Colonic mucosa (tissue), 4 donors: ENCODE results near the gene THG1L. TPM values are rescaled to one million over a fixed set of nuclear protein-coding genes. Genes with fewer than 3 reads are reported as not detected.
"Not testable (repeated sequence)": the region's sequence is repeated elsewhere in the genome, so short reads cannot be mapped to it uniquely, and the experiment has no call there.

Experiments used
- DNase-seq: peaks from one replicate; pipeline ENCODE4 v3.0.0-alpha.2; 2020
- H3K27ac ChIP-seq: fragments of 200-600 bp; one replicate; pipeline ENCODE4 v1.8.0; 2021
- H3K27me3 ChIP-seq: fragments of 200-600 bp; one replicate; pipeline ENCODE4 v1.8.0; 2021
- H3K36me3 ChIP-seq: fragments of 200-600 bp; one replicate; pipeline ENCODE4 v1.8.0; 2021
- H3K4me1 ChIP-seq: fragments of 200-600 bp; one replicate; pipeline ENCODE4 v1.8.0; 2021; ENCODE audit warnings: mild to moderate bottlenecking
- H3K4me3 ChIP-seq: fragments of 200-600 bp; one replicate; pipeline ENCODE4 v1.8.0; 2021
- H3K9ac ChIP-seq, 2 donors: one replicate each; pipeline ENCODE4 v1.7.0; 2013; ENCODE audit warnings: control low read depth in 2 of 2, low read depth in 2 of 2, low read length in 2 of 2
- H3K9me3 ChIP-seq: fragments of 200-600 bp; one replicate; pipeline ENCODE4 v1.8.0; 2021
- CTCF ChIP-seq: fragments of 200-600 bp; IDR thresholded peaks from one replicate; pipeline ENCODE4 v1.8.0; 2022; ENCODE audit warnings: antibody characterized with exemption, mild to moderate bottlenecking
- intact Hi-C: fragments of 100-400 bp; cut with DNase I; formaldehyde crosslinking; loops from one replicate; pipeline ENCODE4 v1.14.1; 2022
- total RNA-seq, 2 donors: library from RNA; stranded (reverse); fragmentation: NEBNext Ultra II Directional in 1 of 2; extraction: Animal tissue kit (Norgen Biotek cat#: 25700) in 1 of 2; gene quantifications; one replicate each; pipeline ENCODE4 v1.2.1, GENCODE V29; 2021
- donor health status: healthy.
- donor health status: DM: no; HTN: no; CAD: no.
- donor health status: DM: no; HTN: no; CAD: no.

THG1L gene
- total RNA-seq, 2 donors from 2014 or later: 15.9 to 23.2 TPM

GRCh38 chr5:157690690-157691433 is 40.4 kb upstream of the THG1L start:
- Histone ChIP-seq H3K27ac (no peak overlapping the region), H3K4me1 (no peaks in the 10 kb centered on the region), H3K9ac (no peak overlapping the region), H3K9me3 (no peaks in the 10 kb centered on the region), H3K36me3 (no peaks in the 10 kb centered on the region), H3K27me3 (no peaks in the 10 kb centered on the region), H3K4me3 (no peak overlapping the region)
- DNase-seq: no peak
- intact Hi-C loops: no loop called here
- no peak for TF ChIP-seq CTCF

- H3K4me3 ChIP-seq, H3K27me3 ChIP-seq, H3K27ac ChIP-seq, intact Hi-C loops, H3K4me1 ChIP-seq, H3K9me3 ChIP-seq, H3K36me3 ChIP-seq, H3K9ac ChIP-seq, DNase-seq: not testable (repeated sequence)
Observed at GRCh38 chr5:157693816-157694215, 37.4 kb upstream of the THG1L start.

- H3K4me1 ChIP-seq, H3K27me3 ChIP-seq, DNase-seq, H3K4me3 ChIP-seq, H3K9ac ChIP-seq, intact Hi-C loops, H3K36me3 ChIP-seq, H3K27ac ChIP-seq, H3K9me3 ChIP-seq: not testable (repeated sequence)
Observed at GRCh38 chr5:157696154-157696553, 35.1 kb upstream of the THG1L start.

- H3K27ac ChIP-seq, H3K36me3 ChIP-seq, H3K4me1 ChIP-seq, H3K4me3 ChIP-seq, H3K27me3 ChIP-seq, H3K9me3 ChIP-seq, DNase-seq, H3K9ac ChIP-seq, intact Hi-C loops: not testable (repeated sequence)
Observed at GRCh38 chr5:157698674-157699073, 32.5 kb upstream of the THG1L start.

GRCh38 chr5:157703736-157704135 is 27.5 kb upstream of the THG1L start:
- no peak overlapping the region for H3K27ac ChIP-seq
- TF ChIP-seq CTCF: no peak
- H3K27me3 ChIP-seq: no peaks in the 10 kb centered on the region
- no peaks in the 10 kb centered on the region for H3K4me1 ChIP-seq
- intact Hi-C loops: no loop called here
- H3K9ac ChIP-seq: no peak overlapping the region
- H3K9me3 ChIP-seq: no peaks in the 10 kb centered on the region
- H3K4me3 ChIP-seq: no peak overlapping the region
- no peaks in the 10 kb centered on the region for H3K36me3 ChIP-seq
- no peak for DNase-seq

GRCh38 chr5:157708866-157709265 is 22.4 kb upstream of the THG1L start:
- no peak overlapping the region for H3K9ac ChIP-seq
- no peaks in the 10 kb centered on the region for H3K9me3 ChIP-seq
- no peaks in the 10 kb centered on the region for H3K27me3 ChIP-seq
- H3K4me3 ChIP-seq: no peak overlapping the region
- no peak for TF ChIP-seq CTCF
- no peak for DNase-seq
- intact Hi-C loops: no loop called here
- no peaks in the 10 kb centered on the region for H3K4me1 ChIP-seq
- no peak overlapping the region for H3K27ac ChIP-seq
- no peaks in the 10 kb centered on the region for H3K36me3 ChIP-seq

GRCh38 chr5:157709346-157709745 is 21.9 kb upstream of the THG1L start:
- no peak for DNase-seq
- Histone ChIP-seq H3K27me3 (no peaks in the 10 kb centered on the region), H3K36me3 (no peaks in the 10 kb centered on the region), H3K9me3 (no peaks in the 10 kb centered on the region), H3K4me1 (no peaks in the 10 kb centered on the region), H3K27ac (no peak overlapping the region), H3K4me3 (no peak overlapping the region), H3K9ac (no peak overlapping the region)
- no peak for TF ChIP-seq CTCF
- intact Hi-C loops: no loop called here
